Activated CD4-positive, CD25-positive, alpha-beta regulatory T cell treated with anti-CD3 and anti-CD28 coated beads, Interleukin-2, amount 50 U/mL, for 24 hours (primary cell): ENCODE measurements around the gene GALNT2.

ENCODE experiments used
- ATAC-seq, 2 donors: fragments of 150-1000 bp; cut with Tn5 transposase; one replicate each; pipeline ENCODE4 v1.10.0; 2021; ENCODE audit warnings: mild to moderate bottlenecking in 1 of 2, moderate library complexity in 1 of 2

The GALNT2 gene

DNA sequence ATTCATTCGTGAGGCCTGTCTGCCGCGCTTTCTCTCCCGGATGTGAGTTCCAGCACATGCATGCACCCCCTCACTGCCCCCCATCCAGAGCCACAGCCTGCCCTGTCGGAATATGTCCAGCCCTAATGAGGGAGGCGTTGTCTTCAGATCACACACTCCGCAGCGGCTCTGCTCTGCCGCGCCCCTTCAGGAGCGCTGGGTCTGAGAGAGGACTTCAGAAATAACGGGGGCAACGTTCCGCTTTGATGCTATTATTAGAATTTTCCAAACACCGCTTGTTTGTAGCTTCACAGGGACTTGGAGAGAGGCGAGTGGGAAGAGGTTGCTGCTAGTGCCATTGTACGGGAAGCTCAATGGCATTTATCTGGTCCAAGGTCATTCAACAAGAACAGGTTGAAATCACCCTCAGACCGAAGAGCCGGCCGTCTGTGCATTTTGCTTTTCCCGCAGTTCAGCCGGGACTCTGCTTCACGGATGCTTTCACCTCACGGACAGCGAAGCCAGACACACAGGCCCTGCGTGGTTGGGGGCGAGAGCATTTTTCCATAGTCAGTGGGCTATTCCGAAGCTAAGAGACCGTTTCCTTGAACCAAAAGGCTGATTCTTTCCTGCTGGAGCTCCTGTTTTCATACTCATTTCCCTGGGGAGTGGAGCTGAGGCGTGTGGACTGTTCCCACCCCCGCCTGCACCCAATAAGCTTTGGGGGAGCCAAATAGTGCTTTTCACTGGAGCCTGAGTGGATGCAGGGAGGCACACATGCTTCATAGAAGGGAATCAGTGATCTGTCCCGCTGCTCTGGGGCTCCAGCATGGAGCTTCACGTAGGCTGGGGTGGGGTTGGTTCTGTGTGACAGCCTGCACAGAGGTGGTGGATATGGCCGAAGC lies 69.7 kb downstream of the GALNT2 start:
- no peak for ATAC-seq

DNA sequence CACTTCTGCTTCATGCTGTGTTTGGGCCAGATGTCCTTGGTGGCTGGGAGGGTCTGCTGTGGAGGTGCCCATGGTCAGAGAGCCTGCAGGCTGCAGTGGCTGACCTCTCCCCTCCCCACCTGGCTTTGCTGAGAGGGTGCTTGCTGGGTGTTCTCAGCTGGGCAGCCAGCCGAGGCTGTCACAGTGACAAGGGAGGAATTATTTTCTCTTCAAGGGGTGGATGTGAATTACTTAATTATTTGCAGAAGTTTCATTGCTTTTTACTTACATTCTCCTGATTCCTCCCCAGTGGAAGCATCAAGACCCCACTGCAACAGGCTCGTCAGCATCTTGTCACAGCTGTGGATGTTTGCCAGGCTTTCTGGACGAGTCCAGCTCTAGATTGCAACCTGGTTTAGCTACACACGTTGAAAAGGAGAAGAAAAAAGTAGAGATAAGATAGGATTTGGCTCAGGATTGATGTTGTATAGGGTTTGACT lies 70.3 kb downstream of the GALNT2 start:
- no peak for ATAC-seq

DNA sequence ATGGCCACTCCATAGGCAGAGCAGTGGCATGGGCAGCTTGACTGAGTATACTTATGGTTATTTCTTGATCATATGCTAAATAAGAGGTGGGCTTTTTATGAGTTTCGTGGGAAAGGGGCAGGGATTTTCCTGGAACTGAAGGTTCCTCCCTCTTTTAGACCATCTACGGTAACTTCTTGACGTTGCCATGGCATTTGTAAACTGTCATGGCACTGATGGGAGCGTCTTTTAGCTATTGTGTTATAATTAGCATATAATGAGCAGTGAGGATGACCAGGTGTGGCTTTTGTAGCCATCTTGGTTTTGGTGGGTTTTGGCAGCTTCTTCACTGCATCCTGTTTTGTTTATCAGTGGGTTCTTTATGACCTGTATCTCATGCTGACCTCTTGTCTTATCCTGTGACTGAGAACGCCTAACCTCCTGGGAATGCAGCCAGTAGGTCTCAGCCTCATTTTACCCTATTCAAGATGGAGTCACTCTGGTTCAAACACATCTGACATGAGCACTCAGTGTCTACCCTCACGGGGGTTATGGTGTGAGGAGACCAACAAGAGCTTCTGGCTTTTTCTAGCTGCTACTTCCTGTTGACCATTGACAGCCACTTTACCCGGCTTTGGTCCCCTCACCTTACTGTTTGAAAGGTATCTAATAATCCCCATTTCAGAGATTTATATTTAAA lies 71.7 kb downstream of the GALNT2 start:
- no peak for ATAC-seq

DNA sequence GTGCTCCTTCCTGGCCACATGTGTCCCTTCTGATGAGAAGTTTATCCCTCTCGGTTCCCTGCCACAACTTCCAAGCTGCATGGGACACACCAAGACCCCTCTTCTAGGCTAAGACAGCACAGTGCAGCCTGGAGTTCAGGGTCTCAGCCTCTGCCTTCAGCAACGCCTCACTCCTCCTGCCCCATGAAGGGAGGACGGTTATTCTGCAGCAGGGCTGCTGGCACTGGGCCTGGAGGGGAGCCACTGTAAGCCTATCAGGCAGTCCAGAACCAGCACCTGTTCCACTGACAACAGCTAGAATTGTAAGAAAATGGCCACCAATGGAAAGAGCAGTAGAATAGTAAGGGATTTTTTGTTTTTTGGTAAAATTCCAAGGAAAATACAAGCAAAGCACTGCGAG lies 72.3 kb downstream of the GALNT2 start:
- no peak for ATAC-seq

DNA sequence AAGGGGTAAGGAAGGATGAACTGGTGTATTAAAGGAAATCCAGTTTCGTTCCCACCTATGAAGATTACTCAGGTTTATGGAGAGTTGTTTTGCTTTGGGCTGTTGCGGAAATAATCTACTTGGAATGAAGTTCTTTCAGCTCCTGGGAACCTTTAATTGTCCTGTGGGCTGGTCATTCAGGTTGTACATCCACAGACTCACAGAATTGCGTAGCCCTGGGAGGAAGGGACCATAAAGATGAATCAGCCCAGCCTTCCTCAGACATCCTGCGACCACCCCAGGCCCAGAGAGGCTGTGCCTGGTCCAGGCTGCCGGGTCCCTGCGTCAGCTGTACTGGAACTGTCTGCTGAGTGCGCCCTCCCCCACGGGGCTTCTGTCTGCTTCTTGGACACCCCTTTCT lies 72.7 kb downstream of the GALNT2 start:
- no peak for ATAC-seq

DNA sequence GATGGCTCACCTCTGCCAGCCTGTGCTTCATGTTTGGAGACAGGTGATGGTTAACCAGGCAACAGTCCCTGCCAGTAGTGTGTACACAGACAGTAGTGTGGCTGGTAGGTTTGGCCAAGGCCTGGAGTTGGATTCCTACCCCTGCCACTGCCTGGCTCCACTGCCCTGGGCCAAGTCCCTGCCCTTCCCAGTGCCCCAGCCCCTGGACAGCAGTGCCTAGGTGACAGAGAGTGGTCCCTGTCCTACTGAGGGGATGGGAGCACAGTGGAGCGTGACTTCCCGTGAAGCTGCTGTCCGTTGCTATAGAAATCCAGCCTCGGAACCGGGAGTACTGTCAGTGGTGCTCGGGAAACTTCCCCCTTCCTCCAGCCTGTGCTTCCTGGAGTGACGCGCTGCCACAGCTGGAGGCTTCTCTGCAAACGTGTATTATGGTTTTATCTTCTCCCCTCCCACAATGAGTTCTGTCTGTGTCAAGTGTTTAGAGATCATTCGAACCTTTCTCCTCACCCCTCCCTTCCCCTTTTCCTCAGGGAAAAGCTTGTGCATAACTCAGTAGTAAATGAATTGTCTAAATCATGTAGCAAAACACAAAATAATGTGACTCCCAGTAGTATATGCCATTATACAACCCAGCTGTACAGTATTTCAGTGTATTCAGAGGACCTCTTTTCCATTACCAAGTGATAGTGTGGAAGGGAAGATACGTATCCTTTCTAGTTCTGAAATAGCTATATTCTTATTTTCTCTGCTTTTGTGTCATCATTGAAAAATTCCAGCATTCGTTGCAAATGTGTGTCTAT lies 73.4 kb downstream of the GALNT2 start:
- no peak for ATAC-seq

DNA sequence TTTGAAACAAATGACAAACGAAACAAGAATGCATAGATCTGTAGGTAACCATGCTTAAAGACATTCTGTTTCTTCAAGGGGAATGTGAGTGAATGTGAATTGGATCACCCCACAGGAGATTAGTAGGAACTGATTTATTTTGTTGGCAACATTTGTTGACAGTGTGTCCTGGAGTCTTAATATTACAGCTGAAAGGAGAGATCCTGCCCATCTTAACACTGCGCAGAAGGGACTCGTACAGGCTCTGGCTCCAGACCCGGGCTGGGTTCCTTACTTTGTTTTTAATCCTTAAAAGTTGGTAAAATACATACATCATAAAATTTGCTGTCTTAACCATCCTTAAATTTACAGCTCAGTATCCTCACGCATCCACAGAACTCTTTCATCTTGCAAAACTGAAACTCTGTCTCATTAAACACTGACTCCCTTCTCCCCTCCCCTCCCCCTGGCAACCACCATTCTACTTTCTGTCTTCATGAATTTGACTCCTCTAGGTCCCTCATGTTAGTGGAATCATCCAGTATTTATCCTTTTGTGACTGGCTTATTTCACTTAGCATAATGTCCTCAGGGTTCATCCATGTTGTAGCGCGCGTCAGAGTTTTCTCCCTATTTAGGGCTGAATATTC lies 74.1 kb downstream of the GALNT2 start:
- ATAC-seq: peak in 1 of 2 donors; percentile 51

DNA sequence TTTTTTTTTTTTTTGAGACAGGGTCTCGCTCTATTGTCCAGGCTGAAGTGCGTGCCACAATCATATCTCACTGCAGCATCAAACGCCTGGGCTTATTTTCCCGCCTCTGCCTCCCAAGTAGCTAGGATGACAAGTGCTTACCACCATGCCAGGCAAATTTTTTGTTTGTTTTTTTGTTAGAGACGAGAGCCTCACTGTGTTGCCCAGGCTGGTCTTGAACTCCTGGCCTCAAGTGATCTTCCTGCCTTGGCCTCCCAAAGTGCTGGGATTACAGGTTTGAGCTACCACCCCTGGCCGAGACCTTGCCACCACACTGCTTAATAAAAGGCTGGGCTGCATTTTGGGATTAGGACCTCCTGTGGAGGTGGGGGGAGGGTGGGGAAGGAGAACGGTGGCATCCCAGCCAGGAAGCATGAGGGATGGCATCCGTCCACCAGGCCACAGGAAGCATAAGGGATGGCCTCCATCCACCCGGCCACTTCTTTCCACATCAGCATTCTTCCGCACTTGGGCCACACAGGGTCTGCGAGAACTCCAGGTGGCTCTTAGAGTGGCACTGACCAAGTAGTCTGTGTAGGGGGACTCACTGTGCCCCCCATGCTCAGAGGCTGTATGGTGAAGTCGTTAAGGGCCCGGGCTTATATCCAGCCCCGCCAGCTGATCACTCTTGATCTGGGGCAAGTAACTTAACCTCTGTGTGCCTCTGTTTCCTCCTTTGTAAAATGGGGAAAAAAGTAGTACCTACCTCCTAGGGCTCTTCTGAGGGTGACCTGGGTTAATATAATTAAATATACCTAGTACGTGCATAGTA lies 75.0 kb downstream of the GALNT2 start:
- ATAC-seq: no peak

DNA sequence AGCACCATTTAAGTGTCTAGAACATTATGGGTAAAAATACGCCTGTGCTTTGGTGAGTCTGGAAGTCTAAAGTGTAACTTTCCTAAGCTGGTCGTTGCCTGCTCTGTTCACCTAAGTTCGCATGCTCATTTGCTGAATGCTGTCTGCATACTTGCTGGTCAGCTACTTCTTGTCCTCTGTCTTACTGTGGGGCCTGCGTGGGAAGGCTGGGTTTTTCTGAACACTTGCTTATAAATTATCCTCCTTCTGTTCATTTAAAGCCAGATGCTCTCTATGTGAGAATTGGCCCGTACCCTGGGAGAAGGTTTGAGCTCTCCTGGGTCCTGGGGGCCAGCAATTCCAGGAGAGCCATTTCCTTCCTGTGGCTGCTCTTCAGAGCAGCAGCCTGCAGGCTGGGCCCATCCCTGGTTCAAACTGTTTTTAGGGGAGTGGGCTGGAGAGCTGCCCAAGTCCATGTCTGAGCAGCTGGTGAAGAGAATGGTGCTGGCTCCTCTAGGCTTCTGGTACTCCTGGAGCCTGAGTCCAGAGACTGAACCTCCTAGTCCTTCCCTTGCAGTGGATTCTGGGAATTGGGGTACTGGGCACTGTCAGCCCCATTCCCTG lies 75.7 kb downstream of the GALNT2 start:
- no peak for ATAC-seq

DNA sequence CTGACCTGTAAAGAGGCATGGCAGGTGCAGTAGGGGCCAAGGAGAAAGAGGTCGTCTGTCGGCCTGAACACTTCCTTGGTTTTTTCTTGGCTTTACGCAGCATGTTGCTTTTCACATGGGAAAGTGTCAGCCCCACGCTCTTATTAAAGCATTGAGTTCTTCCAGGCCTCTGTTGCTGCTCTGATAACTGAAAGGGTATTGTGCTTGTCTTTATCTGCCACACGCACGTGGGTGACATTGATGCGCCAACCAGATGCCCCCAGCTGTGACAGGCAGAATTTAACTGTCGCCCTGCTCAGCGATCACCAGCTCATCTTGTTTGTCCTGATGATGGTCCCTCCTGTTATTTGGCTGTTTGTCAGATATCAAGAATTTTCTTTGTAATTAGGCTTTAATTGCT lies 76.5 kb downstream of the GALNT2 start:
- no peak for ATAC-seq

DNA sequence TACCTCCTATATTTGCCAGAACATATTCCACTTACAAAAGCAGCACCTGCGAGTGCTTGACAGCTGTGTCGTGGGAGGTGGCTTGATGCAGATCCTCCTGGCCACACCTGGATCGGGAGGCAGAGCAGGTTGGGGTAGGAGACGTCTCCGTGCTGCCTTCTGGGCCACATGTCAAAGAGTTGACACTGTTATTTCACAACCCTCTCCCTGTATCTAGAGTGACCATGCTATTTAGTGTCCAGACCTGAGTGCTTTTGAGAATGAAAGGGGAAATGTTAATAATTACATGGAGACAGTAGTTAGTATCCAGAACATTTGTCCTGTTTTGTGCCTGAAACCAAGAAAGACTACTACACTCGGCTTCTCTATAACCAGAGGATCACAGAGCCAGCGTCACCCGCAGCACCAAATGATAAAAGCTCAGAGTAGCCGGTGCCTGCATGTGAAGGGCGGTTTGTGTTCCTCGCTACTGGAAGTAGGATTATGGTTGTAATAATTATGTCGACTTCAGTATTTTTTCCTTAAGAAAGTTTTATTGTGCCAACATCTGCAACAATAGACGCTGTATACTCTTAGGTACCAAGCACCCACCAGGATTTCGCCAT lies 77.1 kb downstream of the GALNT2 start:
- ATAC-seq: no peak

DNA sequence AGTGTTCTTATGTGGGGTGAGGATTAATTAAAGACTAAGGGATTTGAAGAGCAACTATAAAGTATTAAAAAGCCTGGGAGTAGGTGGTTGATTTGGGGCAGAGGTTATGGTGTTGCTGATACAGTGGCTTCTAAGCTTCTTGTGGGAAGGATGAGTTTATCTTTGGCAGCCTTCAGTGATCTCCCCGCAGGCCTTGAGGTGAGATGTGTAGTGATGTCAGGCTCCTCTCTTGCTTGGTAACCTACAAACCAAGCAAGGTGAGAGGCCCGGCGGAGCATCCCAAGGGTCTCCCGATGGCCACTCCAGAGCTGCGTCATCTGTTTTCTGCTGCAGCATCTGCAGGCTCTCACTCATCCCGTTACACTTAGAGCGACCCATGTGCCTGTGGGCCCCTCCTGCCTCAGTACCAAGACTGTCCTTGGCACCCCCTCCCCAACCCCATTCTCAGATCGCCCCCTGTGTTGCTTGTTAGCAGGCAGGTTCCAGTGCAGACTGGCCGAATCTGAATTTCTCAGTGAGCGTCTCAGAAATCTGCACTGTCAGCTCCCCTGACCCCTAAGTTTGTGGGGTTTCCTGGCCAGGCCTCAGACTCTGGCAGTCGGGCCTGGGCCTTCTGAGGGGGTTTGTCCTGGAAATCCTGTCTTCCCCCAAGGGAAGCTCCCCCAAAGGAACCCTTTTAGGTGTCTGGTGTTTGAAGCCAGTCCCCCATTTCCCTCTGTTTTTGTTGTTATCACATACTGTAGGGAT lies 77.9 kb downstream of the GALNT2 start:
- ATAC-seq: no peak

DNA sequence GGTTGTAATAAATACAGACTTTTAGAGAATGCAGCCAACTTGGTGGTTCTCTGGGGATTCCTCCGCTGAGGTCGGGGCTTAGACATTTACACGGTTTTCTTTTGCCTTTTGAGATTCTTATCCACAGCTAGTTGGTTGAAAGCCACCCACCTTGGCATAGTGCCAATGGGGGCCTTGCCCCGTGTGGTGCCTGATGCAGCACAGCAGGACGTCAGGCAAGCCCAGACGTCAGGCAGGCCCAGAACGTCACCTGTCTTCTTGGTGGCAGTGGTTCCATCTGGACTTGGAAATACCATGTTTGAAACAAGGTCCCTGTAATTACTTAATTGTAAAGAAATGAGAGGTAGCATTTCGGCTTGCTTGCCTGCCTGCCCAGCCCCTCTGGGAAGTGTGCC lies 78.5 kb downstream of the GALNT2 start:
- no peak for ATAC-seq

DNA sequence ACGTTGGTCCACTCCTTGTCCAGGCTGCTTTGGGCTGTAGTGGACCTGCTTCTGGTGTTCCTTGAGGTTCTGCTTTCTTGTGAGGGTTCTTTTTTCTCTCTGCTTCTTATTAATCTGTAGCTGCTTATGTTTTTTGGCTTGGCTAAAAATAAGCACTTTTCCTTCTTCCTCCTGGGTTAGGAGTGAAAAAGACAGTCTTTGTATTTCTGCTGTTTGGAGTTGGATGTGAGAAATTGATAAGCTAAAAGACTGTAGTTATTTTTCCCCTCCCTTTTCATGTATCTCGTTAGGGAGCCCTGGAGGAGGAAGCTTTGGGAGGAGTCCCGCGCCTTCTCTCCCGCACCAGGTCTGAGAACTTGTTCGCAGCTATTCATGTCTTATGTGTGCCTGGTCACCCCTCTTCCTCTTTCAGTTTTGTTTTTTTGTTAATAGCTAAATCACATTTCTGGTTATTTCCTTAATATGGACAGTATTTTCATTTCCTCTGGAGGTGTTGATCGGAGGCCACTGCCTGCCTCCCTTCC lies 79.0 kb downstream of the GALNT2 start:
- no peak for ATAC-seq

DNA sequence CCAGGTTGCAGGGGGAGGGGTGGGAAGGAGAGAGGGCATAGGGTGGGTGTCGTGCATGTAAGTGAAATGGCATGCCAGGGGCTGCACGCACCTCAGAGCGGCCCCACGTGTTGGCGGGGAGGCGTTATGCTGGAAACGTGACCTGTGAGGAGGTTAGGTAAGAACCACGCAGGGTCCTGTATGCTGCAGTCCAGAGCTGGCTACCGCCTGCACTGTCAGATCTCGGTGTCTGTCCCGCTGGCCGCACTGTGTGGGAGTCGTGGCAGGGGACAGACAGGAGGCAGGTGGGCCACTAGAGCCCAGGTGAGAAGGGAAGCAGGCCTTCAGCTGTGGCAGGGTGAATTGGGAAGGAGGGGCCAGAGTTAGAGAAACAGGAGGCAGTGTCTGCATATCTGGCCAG lies 79.7 kb downstream of the GALNT2 start:
- ATAC-seq: no peak

DNA sequence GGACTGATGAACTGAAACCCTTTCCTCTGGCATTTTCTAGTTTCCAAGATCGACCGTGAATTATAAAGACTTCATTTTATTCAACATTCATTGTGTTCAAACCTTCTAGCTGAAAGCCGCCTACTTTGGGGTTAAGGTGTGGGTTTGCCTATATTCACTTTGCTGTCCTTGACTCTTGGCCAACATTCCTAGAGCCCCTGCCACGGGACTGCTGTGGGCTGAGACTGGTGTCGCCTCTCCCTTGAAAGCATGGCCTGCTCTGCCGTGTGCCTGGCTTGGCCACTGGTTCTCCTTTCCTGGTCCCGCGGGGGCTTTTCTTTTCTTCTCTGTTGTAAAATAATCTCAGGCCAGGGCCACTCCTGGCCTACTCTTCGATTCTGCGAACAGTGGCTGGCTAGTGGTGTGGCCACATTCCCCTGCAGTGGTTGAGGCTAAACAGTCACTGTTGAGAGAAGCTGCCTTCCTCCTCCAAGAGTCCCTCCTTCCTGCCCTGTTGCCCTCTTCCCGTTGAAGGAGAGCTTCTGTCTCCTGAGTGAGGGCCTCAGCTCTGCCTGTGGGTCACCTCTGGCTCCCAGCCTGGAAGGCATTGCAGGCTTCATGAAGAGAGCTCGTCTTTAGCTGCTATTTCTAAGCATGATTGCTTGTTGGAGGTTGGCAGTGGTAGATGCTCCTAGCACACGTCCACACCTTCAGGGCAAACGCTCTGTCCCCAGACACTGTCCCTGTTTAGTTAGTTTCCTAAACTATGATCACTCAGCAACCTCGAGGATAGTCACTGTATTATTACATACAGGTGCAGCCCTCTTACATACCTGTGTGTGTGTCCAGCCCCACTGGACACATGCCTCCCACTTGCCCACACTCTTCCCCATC lies 80.5 kb downstream of the GALNT2 start:
- ATAC-seq: no peak

DNA sequence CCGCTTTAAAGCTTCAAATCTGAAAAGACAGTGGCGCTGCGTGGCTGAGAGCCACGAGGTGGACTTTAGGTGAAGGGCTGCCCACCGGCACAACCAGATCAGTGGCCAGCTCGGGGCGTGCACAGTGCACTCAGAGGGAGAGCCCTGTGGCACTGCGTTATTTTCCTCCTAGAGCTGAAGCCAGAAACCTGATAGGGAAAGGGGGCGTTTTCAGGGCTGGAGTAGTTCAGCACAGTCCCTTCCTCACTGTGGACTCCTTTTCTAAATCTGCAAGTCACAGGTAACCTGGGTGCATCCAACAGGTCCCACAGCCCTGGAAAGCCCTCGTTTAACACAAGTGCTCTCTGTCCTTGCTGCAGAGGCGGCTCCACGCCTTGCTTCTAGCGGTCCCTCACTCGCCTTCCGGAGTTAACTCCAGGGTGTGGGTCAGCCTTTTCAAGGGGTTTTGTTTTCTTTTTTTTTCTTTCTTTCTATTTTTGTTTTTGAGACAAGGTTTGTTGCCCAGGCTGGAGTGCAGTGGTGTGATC lies 81.2 kb downstream of the GALNT2 start:
- no peak for ATAC-seq

DNA sequence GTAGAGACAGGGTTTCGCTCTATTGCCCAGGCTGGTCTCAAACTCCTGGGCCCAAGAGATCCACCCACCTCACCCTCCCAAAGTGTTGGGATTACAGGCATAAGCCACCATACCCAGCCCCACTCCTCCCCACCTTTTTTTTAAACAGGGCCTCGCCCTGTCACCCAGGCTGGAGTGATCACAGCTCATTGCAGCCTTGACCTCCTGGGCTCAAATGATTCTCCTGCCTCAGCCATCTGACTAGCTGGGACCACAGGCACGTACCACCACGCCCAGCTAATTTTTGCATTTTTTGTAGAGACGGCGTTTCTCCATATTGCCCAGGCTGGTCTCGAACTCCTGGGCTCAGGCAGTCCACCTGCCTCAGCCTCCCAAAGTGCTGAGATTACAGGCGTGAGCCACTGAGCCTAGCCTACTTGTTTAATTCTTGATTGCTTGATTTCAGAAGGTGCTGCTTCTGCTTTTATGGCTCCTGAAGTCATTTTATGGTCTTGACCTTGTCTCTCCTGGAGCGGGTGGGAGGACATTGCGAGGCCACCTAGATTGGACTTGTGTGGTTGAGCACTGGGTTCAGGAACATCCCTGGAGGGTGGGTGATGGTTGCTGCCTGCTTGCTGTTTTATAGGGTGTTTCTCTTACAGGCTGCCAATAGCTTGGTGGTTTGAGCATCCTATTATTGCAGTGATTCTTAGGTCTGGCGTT lies 81.9 kb downstream of the GALNT2 start:
- ATAC-seq: no peak
